ENCODE measurements around the gene TTLL8.
"Not testable (repeated sequence)": the region's sequence is repeated elsewhere in the genome, so short reads cannot be mapped to it uniquely, and the experiment has no call there.

The TTLL8 gene

DNA sequence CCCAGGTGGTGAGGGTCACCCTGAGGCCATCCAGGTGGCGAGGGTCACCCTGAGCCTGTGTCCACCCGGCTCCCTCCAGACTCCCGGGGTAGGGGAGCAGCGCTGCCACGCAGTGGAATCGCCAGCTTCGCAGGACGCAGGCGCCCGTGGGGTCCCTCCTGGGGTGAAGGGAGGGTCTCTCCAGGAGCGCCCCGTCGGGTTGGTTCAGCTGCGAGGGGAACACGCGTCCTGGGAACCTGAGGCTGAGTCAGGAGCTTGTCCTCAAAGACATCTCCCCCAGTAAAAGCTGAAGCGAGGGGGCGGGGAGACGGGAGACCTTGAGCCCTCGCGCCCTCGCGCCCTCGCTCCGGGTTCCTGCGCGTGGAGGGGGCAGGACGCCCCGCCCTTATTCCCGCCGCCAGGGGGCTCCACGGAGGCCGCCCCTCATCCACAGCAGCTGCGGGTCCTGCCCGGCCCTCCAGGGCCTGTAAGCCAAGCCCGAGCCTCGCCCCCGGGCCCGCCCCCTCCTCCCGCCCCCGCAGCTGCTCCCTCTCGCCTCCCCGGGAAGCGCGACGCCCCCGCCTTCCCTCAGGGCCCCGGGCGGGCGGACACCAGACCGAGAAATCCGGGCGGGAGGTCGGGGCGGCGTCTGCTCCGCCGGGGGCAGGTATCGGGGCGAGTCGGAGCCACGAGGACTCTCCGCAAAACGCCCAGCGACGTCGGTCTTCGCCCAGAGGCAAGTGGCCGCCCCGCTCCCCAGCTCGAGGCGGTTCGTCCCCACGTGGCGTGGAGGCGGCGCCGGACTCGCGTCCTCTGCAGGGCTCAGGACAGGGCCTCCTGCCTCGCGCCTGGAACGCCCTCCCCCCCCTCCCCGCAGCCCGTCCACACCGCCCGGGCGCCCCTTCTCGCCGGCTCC, 74.7 kb downstream of the TTLL8 start:
- DNase-seq (ENCODE audit: low spot score) = peak; percentile 85

DNA sequence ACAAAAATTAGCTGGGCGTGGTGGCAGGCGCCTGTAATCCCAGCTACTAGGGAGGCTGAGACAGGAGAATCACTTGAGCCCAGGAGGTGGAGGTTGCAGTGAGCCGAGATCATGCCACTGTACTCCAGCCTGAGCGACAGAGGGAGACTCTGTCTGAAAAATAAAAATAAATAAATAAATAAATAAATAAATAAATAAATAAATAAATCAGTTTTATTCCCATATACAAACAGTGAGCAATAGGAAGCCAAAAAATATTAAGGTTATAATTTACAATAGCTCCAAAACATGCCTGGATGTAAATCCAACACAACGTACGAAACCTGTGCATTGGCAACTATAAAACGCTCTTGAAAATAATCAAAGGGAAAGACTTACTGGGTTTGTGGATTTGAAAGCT, 76.3 kb downstream of the TTLL8 start:
- DNase-seq (ENCODE audit: low spot score) = not testable (repeated sequence)

DNA sequence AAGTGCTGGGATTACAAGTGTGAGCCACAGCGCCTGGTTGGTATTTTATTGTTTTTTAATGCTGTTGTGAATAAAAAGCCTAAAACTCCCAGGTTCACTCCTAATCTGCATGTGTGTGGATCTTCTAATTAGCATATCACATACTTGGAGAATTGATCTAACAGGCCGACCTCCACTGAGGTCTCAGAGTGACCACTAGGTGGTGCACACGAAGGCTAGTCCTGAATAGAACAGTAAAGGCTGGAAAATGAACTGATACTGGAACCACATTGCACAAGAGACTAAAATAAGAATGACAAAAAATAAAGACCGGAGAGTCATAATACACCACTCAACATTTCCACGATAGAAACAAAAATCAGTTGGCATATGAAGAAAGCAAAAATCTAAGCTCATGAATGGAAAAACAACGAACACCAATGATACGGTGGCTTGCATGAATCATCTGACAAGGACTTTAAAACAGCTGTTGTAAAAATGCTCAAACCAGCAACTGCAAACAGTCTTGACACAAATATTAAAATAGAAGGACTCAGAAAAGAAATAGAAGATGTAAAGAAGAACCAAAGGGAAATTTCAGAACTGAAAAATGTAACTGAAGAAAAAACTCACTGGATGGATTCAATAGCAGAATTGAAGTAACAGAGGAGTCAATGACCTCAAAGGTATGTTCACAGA, 78.4 kb downstream of the TTLL8 start:
- peak; percentile 56 for DNase-seq (ENCODE audit: low spot score)

DNA sequence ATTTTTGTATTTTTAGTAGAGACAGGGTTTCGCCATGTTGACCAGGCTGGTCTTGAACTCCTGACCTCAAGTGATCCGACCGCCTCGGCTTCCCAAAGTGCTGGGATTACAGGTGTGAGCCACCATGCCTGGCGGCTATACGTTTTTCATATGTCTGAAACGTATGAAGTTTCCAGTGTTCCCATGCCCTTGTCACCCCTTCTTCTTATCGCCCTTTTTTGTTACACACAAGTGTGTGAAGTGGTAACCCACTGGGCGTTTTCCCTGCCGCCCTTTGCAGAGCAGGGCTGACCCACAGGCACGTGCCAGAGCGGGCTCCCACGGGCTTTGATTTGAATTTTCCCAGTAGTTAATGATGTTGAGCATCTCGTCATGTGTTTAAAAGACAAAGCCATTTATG, 80.5 kb downstream of the TTLL8 start:
- DNase-seq (ENCODE audit: low spot score) = no peak

DNA sequence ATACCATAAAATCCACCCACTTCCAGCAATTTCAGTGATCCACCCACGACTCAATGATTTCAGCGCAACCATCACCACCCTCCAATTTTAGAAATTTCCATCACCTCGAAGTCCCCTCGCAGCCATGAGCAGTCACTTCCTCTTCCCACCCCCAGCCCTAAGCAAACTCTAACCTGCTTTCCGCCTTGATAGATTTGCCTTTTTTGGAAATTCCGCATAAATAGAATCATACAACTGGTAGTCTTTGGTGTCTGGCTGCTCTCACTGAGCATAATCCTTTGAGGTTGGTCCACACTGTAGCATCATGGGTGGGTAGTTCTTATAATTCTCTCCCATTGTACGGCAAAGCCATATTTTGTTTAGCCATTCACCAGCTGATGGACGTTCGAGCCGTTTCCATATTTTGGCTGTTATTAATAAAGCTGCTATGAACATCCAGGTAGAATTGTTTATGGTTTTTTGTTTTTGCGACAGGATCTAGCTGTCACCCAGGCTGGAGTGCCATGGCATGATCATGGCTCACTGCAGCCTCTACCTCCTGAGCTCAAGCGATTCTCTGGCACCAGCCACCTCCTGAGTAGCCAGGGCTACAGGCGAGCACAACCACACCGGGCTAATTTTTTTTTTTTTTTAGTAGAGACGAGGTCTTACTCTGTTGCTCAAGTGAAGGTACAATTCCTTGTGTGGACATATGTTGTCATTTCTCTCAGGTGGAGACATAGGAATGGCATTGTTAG, 81.5 kb downstream of the TTLL8 start:
- peak; percentile 3 for DNase-seq (ENCODE audit: low spot score)

DNA sequence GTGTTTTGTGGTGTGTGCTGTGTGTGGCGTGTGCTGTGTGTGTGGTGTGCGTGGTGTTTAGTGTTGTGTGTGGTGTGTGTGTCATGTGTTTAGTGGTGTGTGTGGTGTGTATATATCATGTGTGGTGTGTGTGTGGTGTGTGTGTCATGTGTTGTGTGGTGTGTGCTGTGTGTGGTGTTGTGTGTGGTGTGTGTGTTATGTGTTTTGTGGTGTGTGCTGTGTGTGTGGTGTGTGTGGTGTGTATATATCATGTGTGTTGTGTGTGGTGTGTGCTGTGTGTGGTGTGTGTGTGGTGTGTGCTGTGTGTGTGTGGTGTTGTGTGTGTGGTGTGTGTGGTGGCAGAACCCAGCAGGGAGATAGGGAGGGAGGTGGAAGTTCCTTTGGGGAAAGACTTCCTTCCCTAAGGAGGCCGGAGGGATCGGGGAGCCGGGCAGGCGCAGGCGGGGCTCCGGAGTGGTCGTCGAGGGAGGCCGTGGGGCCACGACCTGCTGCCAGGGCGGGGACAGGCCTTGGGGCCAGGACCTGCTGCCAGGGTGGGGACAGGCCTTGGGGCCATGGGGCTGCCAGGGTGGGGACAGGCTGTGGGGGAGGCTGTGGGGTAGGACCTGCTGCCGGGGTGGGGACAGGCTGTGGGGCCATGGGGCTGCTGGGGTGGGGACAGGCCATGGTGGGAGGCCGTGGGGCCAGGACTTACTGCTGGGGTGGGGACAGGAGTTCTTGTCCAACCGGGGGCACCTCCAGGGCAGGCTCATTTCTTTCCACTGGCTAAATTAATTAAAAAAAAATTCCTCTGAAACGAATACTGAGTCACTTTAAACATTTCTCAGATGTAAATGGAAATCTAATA, 82.3 kb downstream of the TTLL8 start:
- DNase-seq (ENCODE audit: low spot score) = peak; percentile 52

DNA sequence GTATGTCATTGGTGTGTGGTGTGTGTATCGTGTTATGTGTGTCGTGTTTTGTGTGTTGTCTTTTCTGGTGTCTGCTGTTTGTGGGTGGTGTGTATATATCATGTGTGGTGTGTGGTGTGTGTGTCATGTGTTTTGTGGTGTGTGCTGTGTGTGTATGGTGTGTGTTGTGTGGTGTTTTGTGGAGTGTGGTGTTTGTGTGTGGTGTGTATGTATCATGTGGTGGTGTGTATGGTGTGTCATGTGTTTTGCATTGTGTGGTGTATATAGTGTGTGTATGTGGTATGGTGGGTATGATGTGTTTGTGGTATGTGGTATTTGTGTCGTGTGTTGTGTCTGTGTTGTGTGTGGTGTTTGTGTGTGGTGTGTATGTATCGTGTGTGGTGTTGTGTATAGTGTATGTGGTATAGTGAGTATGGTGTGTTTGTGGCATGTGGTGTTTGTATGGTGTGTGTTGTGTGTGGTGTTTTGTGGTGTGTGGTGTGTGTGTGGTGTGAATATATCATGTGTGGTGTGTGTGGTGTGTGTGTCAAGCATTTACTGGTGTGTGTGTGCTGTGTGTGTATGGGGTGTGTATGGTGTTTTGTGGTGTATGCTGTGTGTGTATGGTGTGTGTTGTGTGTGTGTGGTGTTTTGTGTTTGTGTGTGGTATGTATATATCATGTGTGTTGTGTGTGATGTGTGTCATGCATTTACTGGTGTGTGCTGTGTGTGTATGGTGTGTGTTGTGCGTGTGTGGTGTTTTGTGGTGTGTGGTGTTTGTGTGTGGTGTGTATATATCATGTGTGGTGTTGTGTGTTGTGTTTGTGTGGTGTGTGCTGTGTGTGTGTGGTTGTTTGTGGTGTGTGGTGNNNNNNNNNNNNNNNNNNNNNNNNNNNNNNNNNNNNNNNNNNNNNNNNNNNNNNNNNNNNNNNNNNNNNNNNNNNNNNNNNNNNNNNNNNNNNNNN, 84.8 kb downstream of the TTLL8 start:
- no peak for DNase-seq (ENCODE audit: low spot score)

DNA sequence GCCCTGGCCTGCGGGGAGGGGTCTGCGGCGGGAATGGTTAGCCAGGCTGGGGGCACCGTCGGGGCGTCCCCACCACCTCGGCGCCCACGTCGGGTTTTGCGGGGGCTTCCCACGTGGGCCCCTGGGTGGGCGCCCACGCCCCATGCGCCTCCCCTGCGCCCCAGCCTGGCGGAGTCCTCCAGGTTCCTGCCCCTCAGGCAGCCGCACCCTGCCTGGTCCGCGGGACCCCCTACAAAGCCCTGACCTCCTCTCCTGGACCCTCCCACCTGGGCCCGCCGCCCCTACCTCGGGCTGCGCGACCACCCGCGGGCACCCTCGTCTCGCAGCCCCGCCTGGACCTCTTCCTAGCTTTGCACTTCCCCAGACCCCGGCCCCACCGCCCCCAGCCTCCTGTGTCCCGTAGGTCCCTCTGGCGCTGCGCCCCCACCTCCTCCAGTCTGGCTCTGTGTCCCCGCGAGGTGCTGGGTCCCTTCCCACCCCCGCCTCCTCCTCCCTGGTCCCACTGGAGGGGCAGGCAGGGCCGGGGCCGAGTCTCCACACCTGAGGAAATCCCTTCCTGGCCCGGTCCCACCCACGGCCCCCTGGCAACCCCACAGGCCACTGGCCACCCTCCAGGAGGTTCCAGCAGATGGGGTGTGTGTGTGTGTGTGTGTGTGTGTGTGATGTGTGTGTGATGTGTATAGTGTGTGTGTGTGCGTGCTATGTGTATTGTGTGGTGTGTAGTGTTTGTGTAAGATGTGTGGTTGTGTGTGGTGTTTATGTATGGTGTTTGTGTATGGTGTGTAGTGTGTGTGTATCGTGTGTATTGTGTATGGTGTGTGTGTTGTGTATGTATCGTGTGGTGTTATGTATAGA, 85.7 kb downstream of the TTLL8 start:
- peak; percentile 23 for DNase-seq (ENCODE audit: low spot score)

DNA sequence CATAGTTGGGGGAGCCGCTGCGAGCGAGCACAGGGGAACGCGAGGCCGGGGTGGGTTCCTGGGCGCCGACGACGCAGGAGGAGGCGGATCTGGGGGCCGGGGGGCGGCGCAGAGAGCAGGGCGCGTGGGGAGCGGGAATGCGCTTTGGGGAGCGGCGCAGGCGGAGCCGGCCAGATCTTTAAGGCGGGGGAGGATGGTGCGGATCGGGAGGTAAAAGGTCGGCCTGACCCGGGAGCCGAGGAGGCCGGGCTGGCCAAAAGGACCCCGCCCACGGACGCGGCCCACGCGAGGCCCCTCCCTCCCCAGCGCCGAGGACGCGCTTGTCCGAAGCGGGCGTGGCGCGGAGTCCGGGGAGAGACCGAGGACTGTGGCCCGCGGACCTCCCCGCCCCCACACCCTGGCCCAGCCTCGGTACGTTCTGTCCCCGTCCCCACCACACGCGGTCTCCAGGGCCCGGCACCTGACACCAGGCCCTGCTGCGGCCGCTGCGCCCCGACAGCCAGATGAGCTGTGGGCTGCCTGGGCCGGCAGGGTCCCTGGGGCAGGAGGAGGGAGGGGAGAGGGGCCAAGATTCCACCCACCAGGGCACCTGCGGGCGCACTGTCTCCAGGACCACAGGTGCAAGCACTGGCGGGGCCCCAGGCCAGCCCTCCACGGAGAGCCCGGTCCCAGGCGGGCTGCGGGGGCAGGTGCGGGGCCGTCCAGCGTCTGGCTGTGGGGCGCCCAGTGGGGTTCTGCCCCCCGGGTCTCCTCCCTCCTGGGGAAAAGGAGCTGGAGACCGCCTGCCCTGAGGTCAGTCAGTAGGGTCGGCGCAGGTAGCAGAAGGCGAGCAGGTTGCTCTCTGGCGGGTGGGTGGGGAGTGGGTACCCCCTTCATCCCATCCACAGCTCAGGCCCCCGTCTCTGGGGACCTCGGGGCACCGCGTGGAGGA, 86.6 kb downstream of the TTLL8 start:
- peak; percentile 66 for DNase-seq (ENCODE audit: low spot score)

DNA sequence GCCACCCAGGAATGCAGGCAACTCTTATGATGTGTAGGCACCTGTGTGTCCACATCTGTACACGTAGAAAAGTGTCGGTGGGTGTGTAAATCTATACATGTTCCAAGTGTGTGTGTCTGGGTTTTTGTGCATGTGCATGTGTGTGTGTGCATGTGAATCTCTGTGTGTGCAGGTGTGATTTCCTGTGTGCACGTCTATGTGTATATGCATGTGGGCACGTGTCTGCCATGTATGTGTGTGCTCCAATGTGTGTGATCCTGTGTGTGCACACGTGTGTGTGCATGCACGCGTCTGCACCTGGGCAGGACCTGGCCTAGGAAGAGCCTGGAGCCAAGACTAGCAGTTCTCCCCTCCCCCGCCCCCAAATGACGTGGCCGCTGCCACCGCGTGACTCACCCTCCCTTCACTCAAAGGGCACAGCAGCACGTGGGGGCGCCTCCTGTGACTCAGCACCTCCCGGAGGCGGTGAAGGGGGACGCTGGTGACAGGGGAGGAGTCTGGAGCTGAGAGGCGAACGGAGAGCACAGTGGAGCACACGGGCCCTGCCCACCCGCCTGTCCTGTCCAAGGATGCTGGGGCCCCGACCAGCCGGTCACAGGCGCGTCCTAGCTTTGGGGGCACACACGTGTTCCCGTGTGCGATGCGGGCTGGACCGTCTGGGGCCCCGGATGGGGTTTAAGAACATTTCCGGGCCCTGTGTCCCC, 87.4 kb downstream of the TTLL8 start:
- peak; percentile 85 for DNase-seq (ENCODE audit: low spot score)

DNA sequence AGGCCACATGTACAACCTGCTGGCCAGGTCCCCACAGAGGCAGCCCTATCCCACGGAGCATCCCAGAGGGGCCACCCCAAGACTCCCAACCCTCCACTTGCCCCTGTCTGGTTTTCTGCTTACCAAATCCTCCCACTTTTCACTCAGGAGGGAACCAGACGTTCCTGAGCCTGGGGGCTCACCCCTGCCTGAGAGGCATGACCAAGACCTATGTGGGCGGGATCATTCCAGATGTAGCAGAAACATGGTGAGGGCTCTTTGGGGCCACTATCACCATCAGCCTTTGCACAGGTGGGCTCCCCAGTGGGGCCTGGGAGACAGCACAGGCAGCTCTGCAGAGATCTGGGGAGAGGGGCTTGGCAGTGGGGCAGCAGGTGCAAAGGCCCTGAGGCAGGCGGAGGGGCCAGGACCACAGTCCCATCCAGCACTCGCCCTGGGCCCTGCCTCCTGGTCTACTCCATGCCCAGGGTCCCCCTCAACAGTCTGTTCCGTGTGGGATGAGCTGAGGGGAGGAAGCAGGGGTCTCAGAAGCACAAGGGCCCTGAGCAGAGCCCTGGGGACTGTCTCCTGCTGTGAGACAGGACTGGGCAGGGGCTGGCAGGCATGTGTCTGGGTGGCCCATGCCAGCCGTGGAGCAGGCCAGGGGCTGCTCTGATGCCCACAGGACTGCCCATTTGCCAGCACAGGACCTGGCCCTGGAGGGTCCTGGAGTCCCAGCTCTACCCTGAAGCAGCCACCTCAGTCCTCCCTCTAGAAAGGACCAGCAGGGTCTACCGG, 88.2 kb downstream of the TTLL8 start:
- peak; percentile 6 for DNase-seq (ENCODE audit: low spot score)

DNA sequence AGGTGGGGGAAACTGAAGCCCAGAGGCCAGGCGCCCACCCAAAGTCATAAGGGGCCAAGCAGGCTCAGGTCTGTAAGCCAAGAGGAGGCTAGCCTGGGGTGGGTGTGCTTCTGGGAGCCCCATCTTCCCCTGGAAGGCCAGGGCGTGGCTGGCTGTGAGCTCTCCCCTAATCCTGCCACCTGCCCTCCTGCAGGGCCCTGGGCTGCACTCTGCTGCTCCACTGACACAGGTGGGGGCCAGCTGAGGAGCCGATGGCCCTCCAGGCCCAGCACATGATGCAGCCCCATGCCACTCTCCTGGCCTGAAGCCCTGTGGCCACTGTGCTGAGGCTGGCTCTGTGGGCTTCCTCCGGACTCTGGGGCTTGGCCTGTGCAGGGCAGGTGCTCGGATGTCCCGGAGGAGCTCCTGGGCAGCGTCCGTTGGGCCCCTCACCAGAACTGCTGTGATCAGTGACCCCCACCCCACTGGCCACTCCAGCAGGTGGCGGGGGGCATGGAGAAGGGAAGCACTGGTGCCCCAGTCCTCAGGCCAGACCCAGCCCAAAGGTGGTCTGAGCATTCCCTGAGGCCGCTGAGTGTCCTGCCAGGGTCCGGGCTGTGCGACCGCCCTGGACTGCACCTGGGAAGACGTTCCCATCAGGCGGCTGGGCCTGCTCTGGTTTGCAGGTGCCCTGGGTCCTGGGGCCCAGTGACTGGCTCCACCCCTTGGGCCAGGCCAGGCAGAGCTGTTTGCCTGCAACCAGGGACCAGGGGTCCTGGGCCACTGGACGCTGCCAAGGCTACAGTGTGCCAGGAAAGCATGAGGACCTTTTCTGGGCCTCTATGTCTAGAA, 89.1 kb downstream of the TTLL8 start:
- peak; percentile 10 for DNase-seq (ENCODE audit: low spot score)

Data from iPS-NIHi11 (cell line).